SKM-1 treated with dmso at 0.1 percent for 144 hours (cell line): ENCODE results near the gene TPM4.

Experiments used
- DNase-seq: peaks from one replicate; lab custom pipeline; 2025; ENCODE audit not compliant: unreplicated experiment; lab: John Stamatoyannopoulos, UW

TPM4 gene

DNA sequence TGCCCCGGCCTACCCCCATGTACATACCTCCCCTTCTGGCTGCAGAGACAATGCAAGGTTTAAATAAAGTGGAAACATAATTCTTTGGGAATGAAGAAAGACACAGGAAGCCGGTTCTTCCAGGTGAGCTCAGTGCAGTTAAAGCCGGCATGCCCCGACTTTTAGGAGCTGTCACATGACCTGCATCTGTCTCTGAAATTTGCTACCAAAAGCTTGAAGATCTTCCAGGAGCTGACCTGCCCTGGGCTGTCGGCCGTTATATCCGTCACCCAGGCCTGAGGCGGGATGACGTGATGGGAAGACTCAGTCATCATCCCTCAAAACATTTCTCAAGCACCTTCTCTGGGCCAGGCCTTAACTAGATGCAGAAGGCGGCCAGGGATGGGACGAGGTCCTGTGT, 45.7 kb downstream of the TPM4 start:
- no peak for DNase-seq

DNA sequence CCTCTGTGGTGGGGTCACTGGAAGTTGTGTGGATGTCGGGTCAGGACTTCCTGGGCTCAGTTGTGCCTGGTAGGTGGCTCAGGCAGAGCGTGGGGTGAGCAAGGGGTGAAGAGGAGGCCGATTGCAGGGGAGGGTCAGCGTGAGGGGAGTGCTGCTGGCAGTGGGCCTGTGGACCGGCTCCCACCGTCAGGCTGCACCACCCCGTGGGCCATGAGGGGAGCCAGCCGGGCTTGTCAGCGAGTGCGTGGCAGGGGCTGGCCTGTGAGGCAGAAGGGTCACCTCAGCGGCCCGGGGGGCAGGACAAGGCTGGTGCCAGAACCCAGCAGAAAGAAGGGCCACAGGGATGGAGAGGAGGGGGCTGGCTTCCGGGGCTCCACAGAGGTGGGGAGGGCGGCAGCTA, 48.7 kb downstream of the TPM4 start:
- no peak for DNase-seq

DNA sequence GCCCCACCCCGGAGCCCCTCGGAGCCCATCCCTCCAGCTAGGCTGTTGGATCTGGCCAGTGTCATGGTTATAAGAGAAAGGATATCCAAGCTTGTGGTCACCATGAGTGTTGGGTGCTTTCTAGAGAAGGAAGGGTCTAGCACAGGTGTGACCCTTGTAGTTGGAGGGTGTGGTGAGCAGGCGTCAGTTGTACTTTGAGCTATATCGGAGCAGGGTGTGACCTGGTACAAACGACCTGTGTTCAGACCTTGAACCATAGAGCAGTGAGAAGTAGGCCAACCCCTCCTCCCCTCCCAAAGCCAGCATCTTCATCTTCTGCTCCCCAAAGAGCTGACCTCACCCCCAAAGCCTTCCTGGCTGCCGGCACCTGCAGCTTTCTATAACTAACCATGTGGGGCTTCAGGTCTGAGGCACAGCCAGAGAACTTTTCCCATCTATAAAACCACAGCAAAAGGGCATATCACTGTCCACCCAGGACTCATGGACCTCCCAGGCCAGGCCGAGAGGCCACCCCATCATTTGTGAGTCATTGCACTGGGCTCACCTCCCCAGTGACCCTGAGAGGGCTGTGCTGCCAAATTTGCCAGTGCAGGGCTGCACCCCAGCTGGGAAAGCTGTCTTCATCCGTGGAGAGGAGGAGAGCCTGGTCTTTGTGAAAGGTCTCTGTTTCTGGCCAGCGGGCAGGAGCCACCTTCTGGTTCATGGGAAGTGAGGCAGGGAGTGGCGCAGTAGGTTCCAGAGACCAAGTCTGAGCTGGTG, 49.6 kb downstream of the TPM4 start:
- DNase-seq = no peak

DNA sequence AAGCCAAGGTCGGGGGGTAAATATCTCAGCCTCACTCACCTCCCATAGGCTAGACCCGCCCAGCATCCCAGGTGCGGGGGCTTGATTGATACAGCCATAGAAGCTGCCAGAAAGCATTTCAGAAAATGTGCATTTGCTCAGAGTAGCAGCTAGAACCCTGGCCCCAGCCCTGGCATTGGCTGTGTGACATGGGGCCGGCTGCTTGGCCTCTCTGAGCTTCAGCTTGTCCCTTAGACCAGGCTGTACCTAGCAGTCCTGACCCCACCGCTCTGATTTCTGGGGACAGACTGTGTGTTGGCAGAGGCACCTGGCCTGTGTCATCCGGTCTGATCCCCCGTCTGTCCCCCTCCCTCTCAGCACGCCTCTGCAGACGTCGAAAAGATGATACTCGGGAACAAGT, 50.8 kb downstream of the TPM4 start:
- no peak for DNase-seq

DNA sequence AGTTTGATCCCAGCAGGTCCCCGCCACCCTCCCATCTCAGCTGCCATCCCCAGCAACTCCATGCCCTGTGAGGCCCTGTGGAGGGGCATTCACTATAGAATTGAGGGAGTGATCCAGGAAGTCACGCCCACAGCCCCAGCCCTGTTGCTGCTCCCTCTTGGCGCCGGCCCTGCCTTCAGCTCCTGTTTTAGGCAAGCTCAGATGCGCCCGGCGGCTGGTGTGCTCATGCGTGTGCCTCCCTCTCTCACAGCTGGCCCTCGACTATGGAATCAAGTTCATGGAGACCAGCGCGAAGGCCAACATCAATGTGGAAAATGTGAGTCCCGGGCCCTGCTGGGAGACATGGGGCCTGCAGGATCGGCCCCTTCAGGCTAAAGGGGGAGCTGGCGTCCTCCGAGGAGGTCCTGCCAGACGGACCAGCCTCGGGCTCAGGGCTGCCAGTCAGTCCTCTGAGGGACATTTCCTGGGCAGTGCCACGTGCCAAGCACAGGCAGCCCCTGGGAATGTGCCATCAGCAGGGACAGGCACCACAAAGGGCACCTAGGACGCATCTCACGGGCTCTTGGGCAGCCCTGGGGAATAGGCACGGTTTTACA, 51.6 kb downstream of the TPM4 start:
- DNase-seq = no peak

DNA sequence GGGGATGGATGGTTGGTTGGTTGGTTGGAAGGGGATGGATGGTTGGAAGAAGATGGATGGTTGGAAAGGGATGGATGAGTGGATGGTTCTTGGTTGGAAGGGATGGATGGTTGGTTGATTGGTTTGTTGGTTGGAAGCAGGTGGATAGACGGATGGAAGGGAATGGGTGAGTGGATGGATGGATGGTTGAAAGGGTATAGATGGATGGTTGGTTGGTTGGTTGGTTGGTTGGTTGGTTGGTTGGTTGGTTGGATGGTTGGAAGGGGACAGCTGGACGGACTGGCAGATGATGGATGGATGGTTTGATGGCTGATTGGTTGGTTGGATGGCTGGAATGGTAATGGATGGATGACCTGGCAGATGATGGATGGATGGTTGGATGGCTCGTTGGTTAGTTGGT, 55.4 kb downstream of the TPM4 start:
- no peak for DNase-seq

DNA sequence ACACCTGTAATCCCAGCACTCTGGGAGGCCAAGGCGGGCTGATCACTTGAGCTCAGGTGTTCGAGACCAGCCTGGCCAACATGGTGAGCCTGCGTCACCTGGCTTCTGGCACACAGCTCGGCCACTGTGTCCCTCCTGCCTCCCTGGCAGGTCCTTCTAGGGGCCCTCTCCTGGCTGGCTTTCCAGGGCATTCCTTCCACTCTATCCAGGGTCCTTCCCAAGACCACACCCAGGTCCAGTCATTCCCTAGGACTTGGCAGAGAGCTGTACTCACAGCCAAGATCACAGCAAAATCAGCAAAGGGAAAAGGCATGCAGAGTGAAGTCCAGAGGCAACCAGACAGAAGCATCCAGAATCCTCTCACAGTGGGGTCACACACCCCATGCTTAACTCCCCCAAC, 57.5 kb downstream of the TPM4 start:
- DNase-seq = no peak

DNA sequence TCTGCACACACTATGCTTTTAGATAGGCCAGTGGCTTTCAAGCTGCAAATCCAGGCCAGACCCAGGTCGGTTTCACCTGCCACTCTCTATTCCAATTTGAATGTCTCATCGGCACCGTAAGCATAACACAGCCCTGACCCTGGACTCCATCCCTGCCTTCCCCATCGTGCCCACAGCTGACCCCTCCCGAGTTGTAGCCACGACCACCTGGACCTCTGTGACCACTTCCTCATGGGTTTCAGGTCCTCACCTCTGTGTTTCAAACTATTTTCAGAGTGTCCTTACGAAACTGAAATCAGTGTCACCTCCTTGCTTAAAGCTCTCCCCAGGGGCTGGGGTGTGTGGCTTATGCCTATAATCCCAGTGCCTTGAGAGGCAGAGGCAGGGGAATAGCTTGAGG, 58.2 kb downstream of the TPM4 start:
- DNase-seq = no peak

DNA sequence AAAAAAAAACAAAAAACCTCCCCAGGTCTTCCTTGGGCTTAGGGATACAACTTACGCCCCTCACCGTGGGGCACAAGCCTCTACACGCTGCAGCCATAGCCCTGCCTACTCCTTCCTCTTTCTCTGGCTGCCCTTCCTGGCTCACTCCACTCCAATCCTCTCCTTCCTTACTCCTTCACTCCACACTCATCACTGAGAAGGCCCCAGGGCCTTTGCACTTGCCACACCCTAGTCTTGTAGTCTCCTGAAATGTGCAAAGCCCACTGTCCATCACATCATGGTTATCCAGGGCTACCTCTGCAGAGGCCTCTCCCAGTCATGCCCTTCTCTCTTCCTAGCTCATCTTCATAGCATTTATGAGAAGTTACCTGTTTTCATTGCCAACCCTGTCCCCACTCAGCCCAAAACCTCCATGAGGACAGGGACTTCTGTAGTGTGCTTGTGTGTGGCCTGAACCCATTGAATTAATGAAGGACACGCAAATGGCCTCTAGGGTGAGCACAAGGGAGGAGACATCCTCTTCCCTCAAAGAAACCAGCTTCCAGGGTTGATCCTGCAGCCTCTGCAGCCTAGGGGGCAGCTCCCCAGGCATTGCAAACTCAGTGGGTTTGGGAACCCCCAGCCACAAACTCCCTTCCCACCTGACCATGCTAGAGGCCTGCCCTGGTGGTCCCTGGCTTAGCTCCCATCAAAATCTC, 59.3 kb downstream of the TPM4 start:
- DNase-seq = no peak

DNA sequence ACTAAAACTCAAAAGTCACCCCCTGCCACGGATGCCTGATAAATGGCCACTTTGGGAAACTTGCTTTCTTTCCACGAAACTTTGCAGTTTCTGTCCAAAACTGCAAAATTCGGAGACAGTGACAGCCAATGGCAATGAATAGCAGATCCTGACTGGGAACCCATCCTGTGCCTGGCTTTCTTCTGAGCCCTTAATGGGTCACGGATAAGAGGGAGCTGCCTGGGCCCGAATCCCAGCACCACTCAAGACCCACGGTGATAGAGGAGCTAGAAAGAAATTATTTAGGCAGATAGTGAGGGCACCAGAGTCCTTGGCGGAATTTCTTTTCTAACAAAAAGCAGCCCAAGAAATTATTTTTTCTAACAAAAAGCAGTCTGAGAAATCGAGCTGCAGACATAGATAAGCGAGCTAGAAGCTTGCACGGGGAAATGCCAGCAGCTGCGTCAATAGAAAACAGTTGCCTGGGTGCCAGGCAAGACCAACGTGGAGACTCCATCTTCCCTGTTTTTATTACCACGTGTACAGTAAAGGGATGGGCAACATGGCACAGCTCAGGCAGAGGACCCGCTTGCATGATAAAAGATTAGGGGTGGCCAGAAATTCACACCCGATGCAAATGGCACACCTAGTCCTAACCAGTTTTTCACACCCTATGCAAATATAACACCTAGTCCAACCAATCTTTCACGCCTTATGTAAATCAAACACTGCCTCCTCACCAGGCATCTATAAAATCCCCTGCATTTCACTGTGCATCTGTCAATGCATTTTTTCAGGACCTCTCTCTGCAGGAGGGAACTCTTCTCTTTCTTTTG, 60.1 kb downstream of the TPM4 start:
- no peak for DNase-seq

DNA sequence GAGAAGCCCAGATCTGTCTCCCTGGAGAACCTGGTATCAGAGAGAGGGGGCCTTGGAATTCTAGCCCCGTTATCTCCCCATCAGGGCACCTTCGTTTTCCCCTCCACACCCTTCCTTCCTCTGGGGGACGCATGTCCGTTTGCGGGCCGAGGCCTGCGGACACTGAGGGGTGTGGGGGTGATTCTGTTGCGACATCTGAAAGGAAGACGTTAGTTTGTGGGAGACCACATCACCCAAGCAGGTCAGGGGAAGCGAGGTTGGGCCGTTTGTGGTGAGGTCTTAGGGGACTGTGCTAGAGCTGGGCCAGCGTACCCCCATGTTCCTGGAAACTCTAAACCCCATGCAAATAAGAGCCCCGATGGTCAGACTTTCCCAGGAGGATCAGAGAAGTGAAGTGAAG, 63.5 kb downstream of the TPM4 start:
- peak; percentile 87 for DNase-seq

DNA sequence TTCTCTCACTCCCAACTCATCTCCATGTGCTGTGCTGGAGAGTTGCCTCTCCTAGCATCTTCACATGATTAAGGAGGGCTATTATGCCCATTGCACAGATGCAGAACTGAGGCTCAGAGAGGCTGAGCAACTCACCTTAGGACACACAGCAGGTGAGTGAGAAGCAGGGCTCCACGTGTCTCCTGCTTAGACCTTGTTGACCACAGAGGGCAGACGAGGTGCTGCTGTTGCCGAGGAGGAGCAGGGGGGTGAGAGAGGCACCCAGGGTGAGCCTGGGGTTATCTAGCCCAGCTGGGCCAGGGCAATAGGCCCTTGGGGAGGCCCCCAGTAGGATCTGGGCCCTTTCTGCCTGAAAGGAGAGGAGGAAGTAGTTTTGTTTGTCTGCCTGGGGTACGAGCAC, 64.7 kb downstream of the TPM4 start:
- peak; percentile 91 for DNase-seq

DNA sequence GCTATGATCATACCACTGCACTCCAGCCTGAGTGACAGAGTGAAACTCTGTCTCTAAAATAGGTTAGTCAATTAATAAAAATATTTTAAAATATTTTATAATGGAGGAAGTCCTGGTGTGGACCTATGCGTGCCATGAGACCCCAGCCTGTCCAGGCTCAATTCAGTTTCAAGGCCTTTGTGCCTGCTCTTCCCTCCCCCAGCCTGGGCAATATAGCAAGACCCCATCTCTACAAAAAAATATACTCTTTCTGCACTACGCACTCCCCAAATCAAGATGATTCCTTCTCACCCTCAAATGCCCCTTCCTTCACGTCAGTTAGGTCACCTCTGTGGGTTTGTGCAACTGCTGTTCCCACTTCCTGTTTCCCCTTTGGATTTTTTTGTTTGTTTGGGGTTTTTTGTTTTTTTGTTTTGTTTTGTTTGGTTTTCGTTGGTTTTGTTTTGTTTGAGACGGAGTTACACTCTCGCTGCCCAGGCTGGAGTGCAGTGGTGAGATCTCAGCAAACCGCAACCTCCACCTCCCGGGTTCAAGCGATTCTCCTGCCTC, 65.8 kb downstream of the TPM4 start:
- DNase-seq = no peak

DNA sequence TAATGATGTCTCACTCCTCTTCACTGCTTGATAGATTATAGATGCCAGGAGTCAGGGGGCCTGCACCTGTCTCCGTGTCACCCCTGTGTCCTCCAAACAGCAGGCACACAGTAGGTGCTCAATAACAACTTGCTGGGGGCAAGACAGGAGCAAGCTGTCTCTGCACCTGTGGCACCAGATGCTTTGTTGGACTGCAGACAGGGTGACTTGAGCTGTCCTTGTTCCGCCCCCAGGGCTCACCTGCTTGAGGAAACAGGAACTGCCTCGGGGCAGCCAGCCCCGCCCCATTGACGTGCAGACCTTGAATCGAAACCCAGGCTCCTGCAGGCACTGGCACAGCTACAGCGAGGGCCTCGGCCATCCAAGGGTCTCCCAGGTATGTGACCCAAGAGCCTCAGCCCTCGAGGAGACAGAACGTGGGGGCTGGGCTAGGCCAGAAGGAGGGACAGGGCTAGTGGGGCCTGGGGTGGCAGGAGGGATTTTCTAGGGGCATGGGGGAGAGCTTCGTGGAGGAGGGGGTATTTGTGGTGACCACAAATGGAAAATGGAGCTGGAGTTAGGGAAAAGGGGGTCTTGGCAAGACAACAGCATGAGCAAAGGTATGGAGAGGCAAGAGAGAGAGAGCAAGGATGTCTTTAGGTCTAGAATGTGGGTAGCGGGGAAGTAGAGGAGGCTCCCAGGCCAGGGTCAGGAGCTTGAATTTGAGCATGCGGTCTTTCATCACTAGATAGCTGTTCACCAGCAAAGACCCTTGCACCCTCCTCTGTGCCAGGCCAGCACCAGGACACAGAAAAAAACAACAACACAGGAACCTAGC, 67.3 kb downstream of the TPM4 start, which contains the start of gene HSH2D:
HSH2D (plus strand) TSS at position 287 of the 817 bp plus-strand sequence. CDS start 5,066 bp downstream, outside the sequence.
- DNase-seq = peak; percentile 59

DNA sequence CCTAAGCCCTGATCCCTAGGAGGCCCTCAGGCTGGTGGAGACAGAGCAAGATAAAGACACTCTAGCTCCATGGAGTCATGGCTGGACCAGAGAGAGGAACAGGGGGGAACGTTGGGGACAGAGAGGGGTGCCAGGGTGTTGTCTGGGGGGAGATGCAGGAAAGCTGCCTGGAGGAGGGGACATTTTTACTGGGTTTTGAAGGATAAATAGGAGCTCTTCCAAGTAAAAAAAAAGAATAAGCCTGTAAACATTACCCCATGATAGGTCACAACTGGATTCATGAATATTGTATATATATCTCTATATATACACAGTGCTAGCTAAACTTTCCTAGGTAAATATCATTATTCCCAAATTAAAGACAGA, 67.9 kb downstream of the TPM4 start:
- no peak for DNase-seq

DNA sequence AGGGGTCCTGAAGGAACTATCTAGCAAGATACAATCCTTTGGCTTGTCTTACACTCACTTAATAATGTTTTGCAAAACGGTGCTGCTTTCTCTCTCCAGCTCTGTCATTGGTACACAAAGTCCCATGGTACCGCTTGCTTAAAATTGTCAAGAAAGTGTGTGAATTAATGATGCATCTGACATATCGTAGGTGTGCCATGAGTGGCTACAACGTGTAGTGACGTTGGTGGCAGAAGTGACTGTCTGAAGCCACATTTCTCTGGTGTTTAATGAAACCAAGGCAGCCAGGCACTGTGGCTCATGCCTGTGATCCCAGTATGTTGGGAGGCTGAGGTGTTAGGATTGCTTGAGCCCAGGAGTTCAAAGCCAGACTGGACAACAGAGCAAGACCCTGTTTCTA, 69.8 kb downstream of the TPM4 start:
- no peak for DNase-seq

DNA sequence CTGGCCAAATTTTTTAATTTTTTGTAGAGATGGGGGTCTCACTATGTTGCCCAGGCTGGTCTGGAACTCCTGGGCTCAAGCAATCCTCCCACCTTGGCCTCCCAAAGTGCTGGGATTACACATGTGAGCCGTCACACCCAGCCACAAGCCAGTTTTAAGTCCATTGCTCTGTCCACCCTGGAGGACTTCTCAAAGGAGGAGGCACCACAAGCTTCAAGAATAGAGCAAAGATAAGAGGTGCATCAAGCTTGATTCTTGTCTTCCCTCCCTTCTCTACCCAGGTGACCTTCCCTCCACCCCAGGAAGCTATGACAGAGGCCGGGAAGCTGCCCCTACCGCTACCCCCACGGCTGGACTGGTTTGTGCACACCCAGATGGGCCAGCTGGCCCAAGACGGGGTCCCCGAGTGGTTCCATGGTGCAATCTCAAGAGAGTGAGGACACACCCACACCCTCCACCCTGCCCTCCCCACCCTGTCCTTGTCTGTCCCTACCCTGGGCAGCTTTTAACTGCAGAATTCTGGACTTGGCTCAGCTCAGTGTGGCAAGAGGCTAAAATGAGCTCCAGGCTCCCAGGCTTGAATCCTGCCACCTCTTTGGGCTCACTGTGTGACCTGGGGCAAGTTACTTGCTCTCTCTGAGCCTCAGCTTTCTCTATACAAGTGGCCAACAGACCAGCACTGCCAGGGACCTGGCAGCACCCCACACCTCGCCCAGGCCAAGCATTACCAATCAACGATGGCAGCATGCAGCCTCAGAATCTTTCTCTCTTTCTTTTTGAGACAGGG, 72.3 kb downstream of the TPM4 start:
- no peak for DNase-seq
